Upper lobe of left lung (tissue), 6 donors: ENCODE measurements around the gene ARMC12. TPM values are rescaled to one million over a fixed set of nuclear protein-coding genes. Genes with fewer than 3 reads are reported as not detected.
A peak's percentile ranks its signal among the peaks of the same experiment; 100 is the strongest.
"Not testable (repeated sequence)": the region's sequence is repeated elsewhere in the genome, so short reads cannot be mapped to it uniquely, and the experiment has no call there.

Experiments
- ATAC-seq, 2 donors: fragments of 200-7000 bp; cut with Tn5 transposase; one replicate each; pipeline ENCODE4 v1.9.1; 2022; ENCODE audit warnings: mild to moderate bottlenecking in 2 of 2, moderate library complexity in 2 of 2; ENCODE audit not compliant: low FRiP score in 2 of 2
- DNase-seq, 2 donors: peaks; one replicate each; pipeline ENCODE4 v3.0.0-alpha.2; 2019 to 2020
- H3K27ac ChIP-seq, 4 donors: fragments of 200-600 bp; sonication (generic); one replicate each; pipeline ENCODE4 v1.5.1; 2016 to 2019
- H3K27me3 ChIP-seq, 4 donors: fragments of 200-600 bp; sonication (generic); one replicate each; pipeline ENCODE4 v1.5.1; 2017 to 2019
- H3K36me3 ChIP-seq, 4 donors: fragments of 200-600 bp; sonication (generic); one replicate each; pipeline ENCODE4 v1.5.1; 2016 to 2019
- H3K4me1 ChIP-seq, 4 donors: fragments of 200-600 bp; sonication (generic); one replicate each; pipeline ENCODE4 v1.5.1; 2018 to 2019
- H3K4me3 ChIP-seq, 4 donors: fragments of 200-600 bp; sonication (generic); one replicate each; pipeline ENCODE4 v1.5.1; 2017 to 2019; ENCODE audit warnings: mild to moderate bottlenecking in 2 of 4, moderate library complexity in 1 of 4
- H3K9me3 ChIP-seq, 4 donors: fragments of 200-600 bp; sonication (generic); one replicate each; pipeline ENCODE4 v1.5.1; 2018 to 2019
- EP300 ChIP-seq, 4 donors: sonication (generic); formaldehyde crosslinking; IDR thresholded peaks; one replicate each; pipeline ENCODE4 v1.5.1; 2017; ENCODE audit warnings: antibody characterized with exemption in 4 of 4, control low read depth in 2 of 4
- POLR2A ChIP-seq, 4 donors: fragments of 450-650 bp; IDR thresholded peaks; one replicate each; pipeline ENCODE4 v1.5.1; 2016 to 2017; ENCODE audit warnings: antibody characterized with exemption in 4 of 4, mild to moderate bottlenecking in 2 of 4
- POLR2AphosphoS5 ChIP-seq, 2 donors: sonication (generic); formaldehyde crosslinking; IDR thresholded peaks; one replicate each; pipeline ENCODE4 v1.5.1; 2017; ENCODE audit warnings: antibody characterized with exemption in 2 of 2
- WGBS, 2 donors: methylation state at CpG; one replicate each; pipeline ENCODE4 v1.1.5; 2017 to 2018; 5-methylcytosine and 5-hydroxymethylcytosine counted together
- total RNA-seq, 6 donors: library from RNA; depleted of rRNA in 4 of 6; stranded (reverse); fragments of >200 nt in 4 of 6; gene quantifications; one replicate each; pipeline versions ENCODE4 v1.1.0 to v1.2.1, GENCODE V29; 2016 to 2021
- TF ChIP-seq, protein P1 (sequence below), 6 experiments: fragments of 450-650 bp in 4 of 6; fragments of 200-600 bp in 2 of 6; sonication (generic) in 2 of 6; IDR thresholded peaks; one replicate each; pipeline ENCODE4 v1.5.1; 2016 to 2019; ENCODE audit warnings: antibody characterized with exemption in 6 of 6
- donor health status: DM: no; HTN: no; CAD: no; lungs with moderate emphysema.
- donor health status: DM: no; HTN: yes; CAD: no; lungs with severe emphysema.

Gene ARMC12
- total RNA-seq, 6 donors from 2014 or later: 0.46 to 6.3 (median 0.74) TPM; not detected in 1

- DNase-seq (no peak), ATAC-seq (no peak)
- TF ChIP-seq EP300 (IDR thresholded peaks at IDR 0.05): no peak
- TF ChIP-seq, protein P1, sequence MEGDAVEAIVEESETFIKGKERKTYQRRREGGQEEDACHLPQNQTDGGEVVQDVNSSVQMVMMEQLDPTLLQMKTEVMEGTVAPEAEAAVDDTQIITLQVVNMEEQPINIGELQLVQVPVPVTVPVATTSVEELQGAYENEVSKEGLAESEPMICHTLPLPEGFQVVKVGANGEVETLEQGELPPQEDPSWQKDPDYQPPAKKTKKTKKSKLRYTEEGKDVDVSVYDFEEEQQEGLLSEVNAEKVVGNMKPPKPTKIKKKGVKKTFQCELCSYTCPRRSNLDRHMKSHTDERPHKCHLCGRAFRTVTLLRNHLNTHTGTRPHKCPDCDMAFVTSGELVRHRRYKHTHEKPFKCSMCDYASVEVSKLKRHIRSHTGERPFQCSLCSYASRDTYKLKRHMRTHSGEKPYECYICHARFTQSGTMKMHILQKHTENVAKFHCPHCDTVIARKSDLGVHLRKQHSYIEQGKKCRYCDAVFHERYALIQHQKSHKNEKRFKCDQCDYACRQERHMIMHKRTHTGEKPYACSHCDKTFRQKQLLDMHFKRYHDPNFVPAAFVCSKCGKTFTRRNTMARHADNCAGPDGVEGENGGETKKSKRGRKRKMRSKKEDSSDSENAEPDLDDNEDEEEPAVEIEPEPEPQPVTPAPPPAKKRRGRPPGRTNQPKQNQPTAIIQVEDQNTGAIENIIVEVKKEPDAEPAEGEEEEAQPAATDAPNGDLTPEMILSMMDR (IDR thresholded peaks at IDR 0.05): no peak
- no peak for TF ChIP-seq POLR2AphosphoS5 (IDR thresholded peaks at IDR 0.05)
- TF ChIP-seq POLR2A (IDR thresholded peaks at IDR 0.05): no peak
- Histone ChIP-seq H3K4me1 (peaks cover 72 to 87% (median 82%) of the 10 kb centered on the region in 4 donors), H3K36me3 (no peaks in the 10 kb centered on the region), H3K4me3 (peak overlapping the region in 3 of 4 donors; percentile 51 to 66 (median 59)), H3K27ac (peak overlapping the region; percentile 99 to 100 (median 100)), H3K27me3 (no peaks in the 10 kb centered on the region), H3K9me3 (no peaks in the 10 kb centered on the region)
- WGBS, 2 donors: 11 to 19% methylated on average over 7 to 12 of the region's 15 CpGs
Observed at GRCh38 chr6:35730745-35731413, 6.0 kb upstream of the ARMC12 start.

DNA sequence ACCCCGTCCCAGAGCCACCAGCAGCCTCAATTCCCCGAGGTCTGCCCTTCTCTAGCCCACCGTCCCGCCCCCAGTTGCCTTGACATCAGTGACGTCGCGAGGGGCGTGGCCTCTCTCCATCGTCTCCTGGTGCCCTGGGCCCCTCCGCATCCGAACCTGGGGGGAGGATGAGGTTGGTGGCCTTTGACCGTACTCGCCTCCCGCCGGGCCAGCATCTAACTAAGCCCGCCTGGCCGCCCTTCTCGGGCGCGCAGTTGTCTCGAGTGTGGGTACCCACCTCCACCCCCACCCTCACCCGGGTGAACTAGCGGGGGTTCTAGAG lies 5.5 kb upstream of the ARMC12 start:
- H3K9me3 ChIP-seq: no peaks in the 10 kb centered on the region
- ATAC-seq: peak; percentile 74 to 77
- H3K4me3 ChIP-seq: peak overlapping the region; percentile 50 to 66 (median 55)
- peaks cover 71 to 87% (median 82%) of the 10 kb centered on the region in 4 donors for H3K4me1 ChIP-seq
- H3K36me3 ChIP-seq: no peaks in the 10 kb centered on the region
- DNase-seq: peak; percentile 97 to 98
- WGBS, 2 donors: 0% methylated on average over 17 of the region's 23 CpGs; no CpG with 5 or more reads in 1 of the 2 donors
- TF ChIP-seq EP300 (IDR thresholded peaks at IDR 0.05): peak in 2 of 4 donors; percentile 7 to 71
- peak; percentile 59 to 94 (median 86) for TF ChIP-seq POLR2A (IDR thresholded peaks at IDR 0.05)
- TF ChIP-seq, protein P1 (IDR thresholded peaks at IDR 0.05): no peak
- peak; percentile 65 to 94 for TF ChIP-seq POLR2AphosphoS5 (IDR thresholded peaks at IDR 0.05)
- peak overlapping the region; percentile 99 to 100 (median 100) for H3K27ac ChIP-seq
- no peaks in the 10 kb centered on the region for H3K27me3 ChIP-seq

- Histone ChIP-seq H3K9me3 (no peaks in the 10 kb centered on the region), H3K4me3 (peak overlapping the region; percentile 50 to 66 (median 55)), H3K27me3 (no peaks in the 10 kb centered on the region), H3K36me3 (no peaks in the 10 kb centered on the region), H3K27ac (peak overlapping the region; percentile 99 to 100 (median 100)), H3K4me1 (peaks cover 69 to 85% (median 80%) of the 10 kb centered on the region in 4 donors)
- DNase-seq (peak; percentile 98 to 99), ATAC-seq (peak; percentile 87 to 89)
- TF ChIP-seq POLR2A (IDR thresholded peaks at IDR 0.05) (peak; percentile 1 to 75 (median 45)), EP300 (IDR thresholded peaks at IDR 0.05) (peak; percentile 93 to 99 (median 96)), POLR2AphosphoS5 (IDR thresholded peaks at IDR 0.05) (peak; percentile 87 to 88)
- TF ChIP-seq, protein P1 (IDR thresholded peaks at IDR 0.05): peak in 5 of 6 experiments; percentile 12 to 51 (median 21)
- 1% methylated on average over 23 to 33 of the region's 61 CpGs for WGBS, 2 donors
Observed at GRCh38 chr6:35731736-35732532, 4.9 kb upstream of the ARMC12 start.

DNA sequence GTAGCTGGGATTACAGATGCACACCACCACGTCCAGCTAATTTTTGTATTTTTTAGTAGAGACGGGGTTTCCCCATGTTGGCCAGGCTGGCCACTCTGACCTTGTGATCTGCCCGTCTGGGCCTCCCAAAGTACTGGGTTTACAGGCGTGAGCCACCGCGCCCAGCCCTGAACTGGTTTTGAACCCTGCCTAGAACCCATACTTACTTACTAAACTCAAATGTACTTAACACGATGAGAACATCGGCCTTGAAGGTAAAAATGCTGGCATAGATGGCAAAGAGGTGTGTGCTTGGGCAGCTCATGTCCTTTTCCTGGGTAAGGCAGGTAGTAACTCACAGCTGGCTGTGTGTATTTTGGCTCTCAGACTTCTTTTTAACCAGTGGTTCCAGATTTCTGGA lies 3.2 kb upstream of the ARMC12 start:
- WGBS, 2 donors: 87 to 90% methylated on average over 8 of the region's 8 CpGs
- peaks cover 61 to 78% (median 73%) of the 10 kb centered on the region in 4 donors for H3K4me1 ChIP-seq
- H3K36me3 ChIP-seq: no peaks in the 10 kb centered on the region
- H3K9me3 ChIP-seq: no peaks in the 10 kb centered on the region
- DNase-seq (no peak), ATAC-seq (no peak)
- H3K27ac ChIP-seq: peak overlapping the region; percentile 99 to 100 (median 100)
- no peak overlapping the region for H3K4me3 ChIP-seq
- TF ChIP-seq, protein P1 (IDR thresholded peaks at IDR 0.05): no peak
- no peak for TF ChIP-seq POLR2AphosphoS5 (IDR thresholded peaks at IDR 0.05)
- no peak for TF ChIP-seq EP300 (IDR thresholded peaks at IDR 0.05)
- no peak for TF ChIP-seq POLR2A (IDR thresholded peaks at IDR 0.05)
- no peaks in the 10 kb centered on the region for H3K27me3 ChIP-seq

- not testable (repeated sequence) for ATAC-seq, H3K27me3 ChIP-seq, H3K9me3 ChIP-seq, H3K4me3 ChIP-seq, H3K36me3 ChIP-seq, DNase-seq
- H3K4me1 ChIP-seq: peaks cover 54 to 71% (median 66%) of the 10 kb centered on the region in 4 donors
- H3K27ac ChIP-seq: peak overlapping the region; percentile 99 to 100 (median 100)
- 96 to 98% methylated on average over 12 of the region's 12 CpGs for WGBS, 2 donors
Observed at GRCh38 chr6:35734319-35734718, 2.5 kb upstream of the ARMC12 start.
